GM23338 (cell line): ENCODE measurements around the gene UCKL1. TPM values are rescaled to one million over a fixed set of nuclear protein-coding genes. Genes with fewer than 3 reads are reported as not detected.

ENCODE experiments used
- ATAC-seq: fragments of 200-7000 bp; cut with Tn5 transposase; 3 replicates; pipeline ENCODE4 v1.9.1; 2020
- DNase-seq: peaks from one replicate; pipeline ENCODE4 v3.0.0-alpha.2; 2015; ENCODE audit warnings: low spot score
- H2AFZ ChIP-seq: fragments of 200-600 bp; sonication (generic); 2 replicates; pipeline ENCODE4 v1.8.0; 2016; ENCODE audit warnings: antibody characterized with exemption, mild to moderate bottlenecking, moderate library complexity
- H3F3A ChIP-seq: fragments of 200-600 bp; sonication (generic); replicated peaks from 2 replicates; pipeline ENCODE4 v1.8.0; 2017; ENCODE audit warnings: antibody characterized with exemption, mixed run types, low read depth
- H3K27ac ChIP-seq: fragments of 200-600 bp; sonication (generic); 2 replicates; pipeline ENCODE4 v1.6.1; 2016; ENCODE audit warnings: low read depth
- H3K27me3 ChIP-seq: fragments of 200-600 bp; sonication (generic); 2 replicates; pipeline ENCODE4 v1.8.0; 2016; ENCODE audit warnings: mild to moderate bottlenecking, mixed run types, moderate library complexity; ENCODE audit not compliant: insufficient read depth
- H3K36me3 ChIP-seq: fragments of 200-600 bp; sonication (generic); 2 replicates; pipeline ENCODE4 v1.8.0; 2016; ENCODE audit warnings: mild to moderate bottlenecking; ENCODE audit not compliant: insufficient read depth
- H3K4me1 ChIP-seq: fragments of 200-600 bp; sonication (generic); 2 replicates; pipeline ENCODE4 v1.8.0; 2016; ENCODE audit warnings: mild to moderate bottlenecking, moderate library complexity; ENCODE audit not compliant: insufficient read depth
- H3K4me2 ChIP-seq: fragments of 200-600 bp; sonication (generic); 2 replicates; pipeline ENCODE4 v1.7.1; 2017; ENCODE audit warnings: mixed run types
- H3K4me3 ChIP-seq: fragments of 200-600 bp; sonication (generic); 2 replicates; pipeline ENCODE4 v1.6.1; 2016; ENCODE audit warnings: mixed run types
- H3K79me2 ChIP-seq: fragments of 200-600 bp; sonication (generic); replicated peaks from 2 replicates; pipeline ENCODE4 v1.8.0; 2017; ENCODE audit warnings: mild to moderate bottlenecking; ENCODE audit not compliant: insufficient read depth
- H3K9me2 ChIP-seq: fragments of 200-600 bp; sonication (generic); 2 replicates; pipeline ENCODE4 v1.8.0; 2017; ENCODE audit not compliant: insufficient read depth
- H4K20me1 ChIP-seq: fragments of 200-600 bp; sonication (generic); replicated peaks from 2 replicates; pipeline ENCODE4 v1.8.0; 2017; ENCODE audit warnings: mild to moderate bottlenecking; ENCODE audit not compliant: insufficient read depth
- H3K27ac Mint-ChIP-seq: 2 replicates; pipeline ENCODE4 v1.8.0; 2020; ENCODE audit warnings: inconsistent platforms, mild to moderate bottlenecking, moderate library complexity, mixed read lengths
- H3K27me3 Mint-ChIP-seq: 3 replicates; pipeline ENCODE4 v1.8.0; 2022; ENCODE audit warnings: low read depth, mild to moderate bottlenecking, moderate library complexity, mixed read lengths, inconsistent platforms; ENCODE audit not compliant: insufficient read depth, poor library complexity
- H3K36me3 Mint-ChIP-seq: 3 replicates; pipeline ENCODE4 v1.8.0; 2021; ENCODE audit warnings: low read depth, mild to moderate bottlenecking, inconsistent platforms, moderate library complexity, mixed read lengths
- H3K4me1 Mint-ChIP-seq: 3 replicates; pipeline ENCODE4 v1.8.0; 2020; ENCODE audit warnings: mild to moderate bottlenecking, inconsistent platforms, mixed read lengths
- H3K4me3 Mint-ChIP-seq: 3 replicates; pipeline ENCODE4 v1.8.0; 2021; ENCODE audit warnings: moderate library complexity, mild to moderate bottlenecking, inconsistent platforms, mixed read lengths
- H3K9me3 Mint-ChIP-seq: 3 replicates; pipeline ENCODE4 v1.8.0; 2020; ENCODE audit warnings: moderate library complexity, mild to moderate bottlenecking, inconsistent platforms, mixed read lengths
- CTCF ChIP-seq, 2 experiments: fragments of 200-600 bp in 1 of 2; sonication (generic) in 1 of 2; conservative IDR thresholded peaks; 2 replicates each; pipeline versions ENCODE4 v1.5.1 to v1.6.1; 2016 to 2017; ENCODE audit warnings: antibody characterized with exemption in 2 of 2, low read depth in 2 of 2, mild to moderate bottlenecking in 2 of 2, moderate library complexity in 1 of 2
- EZH2 ChIP-seq: fragments of 200-600 bp; sonication (generic); IDR thresholded peaks from one replicate; pipeline ENCODE4 v1.8.0; 2017; ENCODE audit warnings: antibody characterized with exemption, mild to moderate bottlenecking, low read depth; ENCODE audit not compliant: unreplicated experiment
- EZH2phosphoT487 ChIP-seq: fragments of 200-600 bp; sonication (generic); IDR thresholded peaks from one replicate; pipeline ENCODE4 v1.8.1; 2018; ENCODE audit warnings: antibody characterized with exemption; ENCODE audit not compliant: unreplicated experiment
- JUNB ChIP-seq: IDR thresholded peaks from one replicate; pipeline ENCODE4 v1.6.1; 2016; ENCODE audit warnings: antibody characterized with exemption; ENCODE audit not compliant: unreplicated experiment
- NANOG ChIP-seq: IDR thresholded peaks from 2 replicates; pipeline ENCODE4 v1.6.1; 2016; ENCODE audit warnings: antibody characterized with exemption, borderline replicate concordance
- STAT1 ChIP-seq: IDR thresholded peaks from one replicate; pipeline ENCODE4 v1.6.1; 2016; ENCODE audit warnings: antibody characterized with exemption; ENCODE audit not compliant: unreplicated experiment
- ZNF114 ChIP-seq: fragments of 250-450 bp; sonication (Bioruptor Pico); IDR thresholded peaks from 2 replicates; pipeline ENCODE4 v1.5.0; 2020; ENCODE audit warnings: mild to moderate bottlenecking, moderate library complexity
- ZNF331 ChIP-seq: fragments of 250-450 bp; sonication (Bioruptor Pico); IDR thresholded peaks from 2 replicates; pipeline ENCODE4 v1.5.0; 2020; ENCODE audit warnings: low read depth, mild to moderate bottlenecking, moderate library complexity
- polyA plus RNA-seq: library from polyadenylated mRNA; unstranded; fragments of >200 nt; fragmentation: Nextera tagmentation; extraction: Ambion mirVana; gene quantifications from 2 replicates; pipeline ENCODE4 v1.2.1, GENCODE V29; 2016
- total RNA-seq: library from RNA; depleted of rRNA; stranded (reverse); fragments of >200 nt; shearing (Covaris generic); gene quantifications from 2 replicates; pipeline ENCODE4 v1.2.3, GENCODE V29; 2014
- TF ChIP-seq, protein P1 (sequence below): IDR thresholded peaks from 2 replicates; pipeline ENCODE4 v1.6.1; 2016; ENCODE audit warnings: antibody characterized with exemption

Gene UCKL1
- total and polyA plus RNA-seq, 2 experiments from 2014 or later = 56.8 to 82.5 TPM

- Histone ChIP-seq H3K4me3 (no peak overlapping the region), H3K4me1 (peaks cover 21% of the 10 kb centered on the region; the same call in 1 of the 2 replicates), H3K4me2 (no peak overlapping the region), H3K27ac (no peak overlapping the region), H3F3A (peaks cover 27% of the 10 kb centered on the region), H3K79me2 (peaks cover 44% of the 10 kb centered on the region), H3K9me2 (no peaks in the 10 kb centered on the region), H3K36me3 (no peaks in the 10 kb centered on the region), H4K20me1 (peaks cover 11% of the 10 kb centered on the region), H3K27me3 (no peaks in the 10 kb centered on the region), H2AFZ (no peak overlapping the region)
- no peak for TF ChIP-seq STAT1
- no peak overlapping the region for H3K27ac Mint-ChIP-seq
- no peak overlapping the region for H3K4me3 Mint-ChIP-seq
- peaks cover 23% of the 10 kb centered on the region for H3K36me3 Mint-ChIP-seq
- DNase-seq (no peak), ATAC-seq (no peak)
- peaks cover 8% of the 10 kb centered on the region; the same call in 1 of the 3 replicates for H3K9me3 Mint-ChIP-seq
- peaks cover 22% of the 10 kb centered on the region for H3K4me1 Mint-ChIP-seq
- peaks cover 28% of the 10 kb centered on the region for H3K27me3 Mint-ChIP-seq
Measured at GRCh38 chr20:63945921-63946920, 10.0 kb downstream of the UCKL1 start.

- Histone ChIP-seq H3K27me3 (no peaks in the 10 kb centered on the region), H3K4me3 (no peak overlapping the region), H3K79me2 (peaks cover 34% of the 10 kb centered on the region), H3F3A (peaks cover 38% of the 10 kb centered on the region), H3K9me2 (no peaks in the 10 kb centered on the region), H3K27ac (no peak overlapping the region), H3K4me2 (no peak overlapping the region), H2AFZ (no peak overlapping the region), H4K20me1 (peaks cover 11% of the 10 kb centered on the region), H3K4me1 (peaks cover 21% of the 10 kb centered on the region; the same call in 1 of the 2 replicates), H3K36me3 (no peaks in the 10 kb centered on the region)
- TF ChIP-seq NANOG = no peak
- Mint-ChIP-seq H3K36me3 (peaks cover 23% of the 10 kb centered on the region), H3K27me3 (peaks cover 29% of the 10 kb centered on the region), H3K4me3 (no peak overlapping the region), H3K9me3 (peaks cover 8% of the 10 kb centered on the region; the same call in 1 of the 3 replicates), H3K27ac (no peak overlapping the region), H3K4me1 (peaks cover 22% of the 10 kb centered on the region)
- DNase-seq = no peak
- ATAC-seq = no peak
Measured at GRCh38 chr20:63945031-63945658, 11.1 kb downstream of the UCKL1 start.

GRCh38 chr20:63944078-63944941, 11.9 kb downstream of the UCKL1 start:
- H3K4me2 ChIP-seq = no peak overlapping the region
- no peak overlapping the region for H2AFZ ChIP-seq
- peaks cover 33% of the 10 kb centered on the region for H3K27me3 Mint-ChIP-seq
- no peaks in the 10 kb centered on the region for H3K27me3 ChIP-seq
- H3K79me2 ChIP-seq = peaks cover 25% of the 10 kb centered on the region
- TF ChIP-seq CTCF (conservative IDR thresholded peaks at IDR 0.05; ENCODE audit: low read depth in 2 of 2) (no peak), ZNF331 (CRISPR knock-in tag) (no peak), ZNF114 (CRISPR knock-in tag) (no peak), EZH2 (no peak), STAT1 (no peak), EZH2phosphoT487 (no peak), JUNB (no peak)
- TF ChIP-seq, protein P1, sequence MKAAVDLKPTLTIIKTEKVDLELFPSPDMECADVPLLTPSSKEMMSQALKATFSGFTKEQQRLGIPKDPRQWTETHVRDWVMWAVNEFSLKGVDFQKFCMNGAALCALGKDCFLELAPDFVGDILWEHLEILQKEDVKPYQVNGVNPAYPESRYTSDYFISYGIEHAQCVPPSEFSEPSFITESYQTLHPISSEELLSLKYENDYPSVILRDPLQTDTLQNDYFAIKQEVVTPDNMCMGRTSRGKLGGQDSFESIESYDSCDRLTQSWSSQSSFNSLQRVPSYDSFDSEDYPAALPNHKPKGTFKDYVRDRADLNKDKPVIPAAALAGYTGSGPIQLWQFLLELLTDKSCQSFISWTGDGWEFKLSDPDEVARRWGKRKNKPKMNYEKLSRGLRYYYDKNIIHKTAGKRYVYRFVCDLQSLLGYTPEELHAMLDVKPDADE = no peak
- no peak overlapping the region for H3K4me3 ChIP-seq
- H3K9me2 ChIP-seq = no peaks in the 10 kb centered on the region
- no peak overlapping the region for H3K27ac Mint-ChIP-seq
- H3K4me1 Mint-ChIP-seq = peaks cover 15% of the 10 kb centered on the region
- H3K9me3 Mint-ChIP-seq = peaks cover 8% of the 10 kb centered on the region; the same call in 1 of the 3 replicates
- H3K4me1 ChIP-seq = peaks cover 17% of the 10 kb centered on the region; the same call in 1 of the 2 replicates
- no peak overlapping the region for H3K4me3 Mint-ChIP-seq
- no peaks in the 10 kb centered on the region for H3K36me3 ChIP-seq
- peak overlapping the region; percentile 79; the same call in 1 of the 2 replicates for H3K27ac ChIP-seq
- peaks cover 23% of the 10 kb centered on the region for H3K36me3 Mint-ChIP-seq
- DNase-seq = no peak
- no peak for ATAC-seq
- peaks cover 37% of the 10 kb centered on the region for H3F3A ChIP-seq
- H4K20me1 ChIP-seq = peaks cover 11% of the 10 kb centered on the region
